Type B pancreatic cell (in vitro differentiated cells): Measurements from ENCODE around the gene RTN4IP1. TPM values are rescaled to one million over a fixed set of nuclear protein-coding genes. Genes with fewer than 3 reads are reported as not detected.
A peak's percentile ranks its signal among the peaks of the same experiment; 100 is the strongest.

ENCODE experiments used
- DNase-seq: peaks from one replicate; pipeline ENCODE4 v3.0.0; 2021; ENCODE audit warnings: mixed read lengths; ENCODE audit not compliant: unreplicated experiment; ENCODE audit errors: extremely low spot score
- H3K27ac Mint-ChIP-seq: 2 replicates; pipeline ENCODE4 v1.8.0; 2021; ENCODE audit warnings: mild to moderate bottlenecking, mixed read lengths
- H3K27me3 Mint-ChIP-seq: 2 replicates; pipeline ENCODE4 v1.8.0; 2021; ENCODE audit warnings: mixed read lengths
- H3K36me3 Mint-ChIP-seq: 2 replicates; pipeline ENCODE4 v1.8.0; 2021; ENCODE audit warnings: mixed read lengths
- H3K4me1 Mint-ChIP-seq: one replicate; pipeline ENCODE4 v1.8.0; 2021; ENCODE audit warnings: mixed read lengths; ENCODE audit not compliant: unreplicated experiment
- H3K4me3 Mint-ChIP-seq: 2 replicates; pipeline ENCODE4 v1.8.0; 2021; ENCODE audit warnings: mild to moderate bottlenecking, mixed read lengths
- H3K9me3 Mint-ChIP-seq: 2 replicates; pipeline ENCODE4 v1.8.0; 2021; ENCODE audit warnings: mixed read lengths
- CTCF ChIP-seq: fragments of 200-600 bp; sonication (generic); conservative IDR thresholded peaks from 2 replicates; pipeline ENCODE4 v1.5.0; 2021; ENCODE audit warnings: antibody characterized with exemption, mild to moderate bottlenecking
- total RNA-seq: library from RNA; stranded (reverse); gene quantifications from 2 replicates; pipeline ENCODE4 v1.2.1, GENCODE V29; 2021; ENCODE audit warnings: low replicate concordance

RTN4IP1 gene
- total RNA-seq, 1 donor from 2014 or later, result 8.6 TPM

GRCh38 chr6:106535012-106535411 lies 94.3 kb downstream of the RTN4IP1 start:
- H3K4me3 Mint-ChIP-seq, result no peak overlapping the region
- H3K27ac Mint-ChIP-seq, result no peak overlapping the region
- peaks cover 5% of the 10 kb centered on the region for H3K9me3 Mint-ChIP-seq
- DNase-seq, result no peak
- no peaks in the 10 kb centered on the region for H3K36me3 Mint-ChIP-seq
- peaks cover 2% of the 10 kb centered on the region for H3K4me1 Mint-ChIP-seq
- no peak for TF ChIP-seq CTCF
- peaks cover 6% of the 10 kb centered on the region for H3K27me3 Mint-ChIP-seq

GRCh38 chr6:106534564-106534982 lies 94.7 kb downstream of the RTN4IP1 start:
- H3K36me3 Mint-ChIP-seq, result no peaks in the 10 kb centered on the region
- TF ChIP-seq CTCF, result no peak
- peak overlapping the region; percentile 42 for H3K27ac Mint-ChIP-seq
- no peak overlapping the region for H3K4me3 Mint-ChIP-seq
- no peak for DNase-seq
- peaks cover 6% of the 10 kb centered on the region for H3K27me3 Mint-ChIP-seq
- H3K4me1 Mint-ChIP-seq, result no peaks in the 10 kb centered on the region
- H3K9me3 Mint-ChIP-seq, result peaks cover 5% of the 10 kb centered on the region

- Mint-ChIP-seq H3K27ac (peak overlapping the region; percentile 42), H3K36me3 (no peaks in the 10 kb centered on the region), H3K9me3 (peaks cover 5% of the 10 kb centered on the region), H3K4me3 (no peak overlapping the region), H3K27me3 (peaks cover 6% of the 10 kb centered on the region), H3K4me1 (no peaks in the 10 kb centered on the region)
- TF ChIP-seq CTCF, result no peak
- no peak for DNase-seq
Measured at GRCh38 chr6:106534004-106534403, 95.3 kb downstream of the RTN4IP1 start.

GRCh38 chr6:106533054-106533453 lies 96.2 kb downstream of the RTN4IP1 start:
- TF ChIP-seq CTCF, result no peak
- Mint-ChIP-seq H3K27ac (no peak overlapping the region), H3K27me3 (peaks cover 6% of the 10 kb centered on the region), H3K36me3 (no peaks in the 10 kb centered on the region), H3K4me1 (no peaks in the 10 kb centered on the region), H3K9me3 (peaks cover 5% of the 10 kb centered on the region), H3K4me3 (no peak overlapping the region)
- DNase-seq, result no peak

GRCh38 chr6:106530502-106530901 lies 98.8 kb downstream of the RTN4IP1 start:
- no peak overlapping the region for H3K27ac Mint-ChIP-seq
- DNase-seq, result no peak
- no peak for TF ChIP-seq CTCF
- no peaks in the 10 kb centered on the region for H3K4me1 Mint-ChIP-seq
- no peaks in the 10 kb centered on the region for H3K9me3 Mint-ChIP-seq
- H3K27me3 Mint-ChIP-seq, result peaks cover 3% of the 10 kb centered on the region
- H3K36me3 Mint-ChIP-seq, result no peaks in the 10 kb centered on the region
- H3K4me3 Mint-ChIP-seq, result no peak overlapping the region

- no peak for TF ChIP-seq CTCF
- Mint-ChIP-seq H3K4me3 (no peak overlapping the region), H3K27me3 (peaks cover 3% of the 10 kb centered on the region), H3K4me1 (no peaks in the 10 kb centered on the region), H3K36me3 (no peaks in the 10 kb centered on the region), H3K9me3 (no peaks in the 10 kb centered on the region), H3K27ac (no peak overlapping the region)
- DNase-seq, result no peak
Measured at GRCh38 chr6:106530026-106530425, 99.3 kb downstream of the RTN4IP1 start.
